Neural cell (in vitro differentiated cells): ENCODE results near the gene PITX1.

Experiments used
- EP300 ChIP-seq: fragments of 450-650 bp; conservative IDR thresholded peaks from 2 replicates; pipeline ENCODE4 v1.6.1; 2014; ENCODE audit warnings: antibody characterized with exemption, mild to moderate bottlenecking, moderate library complexity; ENCODE audit not compliant: poor library complexity, severe bottlenecking
- EZH2 ChIP-seq: fragments of 200-600, 300-800 bp; shearing (Covaris generic), sonication (generic); IDR thresholded peaks from 2 replicates; pipeline ENCODE4 v1.6.1; 2014; ENCODE audit warnings: antibody characterized with exemption, low read length, borderline replicate concordance, mild to moderate bottlenecking; ENCODE audit not compliant: insufficient read depth, poor library complexity, severe bottlenecking
- MXI1 ChIP-seq: fragments of 450-650 bp; conservative IDR thresholded peaks from 2 replicates; pipeline ENCODE4 v1.6.1; 2014; ENCODE audit warnings: antibody characterized with exemption, mild to moderate bottlenecking; ENCODE audit not compliant: poor library complexity, severe bottlenecking
- POLR2AphosphoS5 ChIP-seq: IDR thresholded peaks from 2 replicates; pipeline ENCODE4 v1.6.1; 2012
- RAD21 ChIP-seq: fragments of 450-650 bp; conservative IDR thresholded peaks from 2 replicates; pipeline ENCODE4 v1.6.1; 2014; ENCODE audit warnings: antibody characterized with exemption, mild to moderate bottlenecking, moderate library complexity
- SMC3 ChIP-seq: fragments of 450-650 bp; conservative IDR thresholded peaks from 2 replicates; pipeline ENCODE4 v1.6.1; 2014; ENCODE audit warnings: antibody characterized with exemption, mild to moderate bottlenecking, moderate library complexity; ENCODE audit not compliant: poor library complexity
- TAF1 ChIP-seq: IDR thresholded peaks from 2 replicates; pipeline ENCODE4 v1.6.1; 2012; ENCODE audit warnings: low read depth
- TF ChIP-seq, protein P1 (sequence below): fragments of 450-650 bp; IDR thresholded peaks from 2 replicates; pipeline ENCODE4 v1.5.1; 2014; ENCODE audit warnings: antibody characterized with exemption, mild to moderate bottlenecking, moderate library complexity; ENCODE audit not compliant: poor library complexity, severe bottlenecking
- TF ChIP-seq, protein P2 (sequence below): IDR thresholded peaks from 2 replicates; pipeline ENCODE4 v1.6.1; 2012; ENCODE audit warnings: borderline replicate concordance

DNA sequence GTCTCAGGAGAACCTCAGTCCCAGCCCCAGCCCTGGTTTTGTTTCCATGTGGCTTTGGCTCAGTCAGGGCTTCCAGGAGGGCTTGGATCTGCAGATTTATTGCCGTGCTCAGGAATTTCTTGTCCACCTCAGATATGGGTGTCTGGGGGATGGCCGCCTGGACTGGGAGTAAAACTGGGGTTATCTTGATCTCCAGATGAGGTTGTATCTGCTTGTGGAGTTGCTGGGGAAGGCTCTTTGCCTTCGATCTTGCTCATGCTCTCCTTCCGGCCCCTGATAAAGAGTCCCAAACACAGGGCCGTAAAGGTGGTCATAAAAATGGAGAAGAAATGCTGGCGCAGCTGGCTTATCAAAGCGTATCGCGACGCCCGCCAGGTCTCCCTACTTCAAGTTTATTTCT, 17.8 kb upstream of the PITX1 start:
- TF ChIP-seq SMC3 (no peak), POLR2AphosphoS5 (no peak), TAF1 (no peak), RAD21 (no peak), EZH2 (no peak), MXI1 (no peak), EP300 (no peak)
- TF ChIP-seq, protein P1, sequence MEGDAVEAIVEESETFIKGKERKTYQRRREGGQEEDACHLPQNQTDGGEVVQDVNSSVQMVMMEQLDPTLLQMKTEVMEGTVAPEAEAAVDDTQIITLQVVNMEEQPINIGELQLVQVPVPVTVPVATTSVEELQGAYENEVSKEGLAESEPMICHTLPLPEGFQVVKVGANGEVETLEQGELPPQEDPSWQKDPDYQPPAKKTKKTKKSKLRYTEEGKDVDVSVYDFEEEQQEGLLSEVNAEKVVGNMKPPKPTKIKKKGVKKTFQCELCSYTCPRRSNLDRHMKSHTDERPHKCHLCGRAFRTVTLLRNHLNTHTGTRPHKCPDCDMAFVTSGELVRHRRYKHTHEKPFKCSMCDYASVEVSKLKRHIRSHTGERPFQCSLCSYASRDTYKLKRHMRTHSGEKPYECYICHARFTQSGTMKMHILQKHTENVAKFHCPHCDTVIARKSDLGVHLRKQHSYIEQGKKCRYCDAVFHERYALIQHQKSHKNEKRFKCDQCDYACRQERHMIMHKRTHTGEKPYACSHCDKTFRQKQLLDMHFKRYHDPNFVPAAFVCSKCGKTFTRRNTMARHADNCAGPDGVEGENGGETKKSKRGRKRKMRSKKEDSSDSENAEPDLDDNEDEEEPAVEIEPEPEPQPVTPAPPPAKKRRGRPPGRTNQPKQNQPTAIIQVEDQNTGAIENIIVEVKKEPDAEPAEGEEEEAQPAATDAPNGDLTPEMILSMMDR, result no peak
- TF ChIP-seq, protein P2, sequence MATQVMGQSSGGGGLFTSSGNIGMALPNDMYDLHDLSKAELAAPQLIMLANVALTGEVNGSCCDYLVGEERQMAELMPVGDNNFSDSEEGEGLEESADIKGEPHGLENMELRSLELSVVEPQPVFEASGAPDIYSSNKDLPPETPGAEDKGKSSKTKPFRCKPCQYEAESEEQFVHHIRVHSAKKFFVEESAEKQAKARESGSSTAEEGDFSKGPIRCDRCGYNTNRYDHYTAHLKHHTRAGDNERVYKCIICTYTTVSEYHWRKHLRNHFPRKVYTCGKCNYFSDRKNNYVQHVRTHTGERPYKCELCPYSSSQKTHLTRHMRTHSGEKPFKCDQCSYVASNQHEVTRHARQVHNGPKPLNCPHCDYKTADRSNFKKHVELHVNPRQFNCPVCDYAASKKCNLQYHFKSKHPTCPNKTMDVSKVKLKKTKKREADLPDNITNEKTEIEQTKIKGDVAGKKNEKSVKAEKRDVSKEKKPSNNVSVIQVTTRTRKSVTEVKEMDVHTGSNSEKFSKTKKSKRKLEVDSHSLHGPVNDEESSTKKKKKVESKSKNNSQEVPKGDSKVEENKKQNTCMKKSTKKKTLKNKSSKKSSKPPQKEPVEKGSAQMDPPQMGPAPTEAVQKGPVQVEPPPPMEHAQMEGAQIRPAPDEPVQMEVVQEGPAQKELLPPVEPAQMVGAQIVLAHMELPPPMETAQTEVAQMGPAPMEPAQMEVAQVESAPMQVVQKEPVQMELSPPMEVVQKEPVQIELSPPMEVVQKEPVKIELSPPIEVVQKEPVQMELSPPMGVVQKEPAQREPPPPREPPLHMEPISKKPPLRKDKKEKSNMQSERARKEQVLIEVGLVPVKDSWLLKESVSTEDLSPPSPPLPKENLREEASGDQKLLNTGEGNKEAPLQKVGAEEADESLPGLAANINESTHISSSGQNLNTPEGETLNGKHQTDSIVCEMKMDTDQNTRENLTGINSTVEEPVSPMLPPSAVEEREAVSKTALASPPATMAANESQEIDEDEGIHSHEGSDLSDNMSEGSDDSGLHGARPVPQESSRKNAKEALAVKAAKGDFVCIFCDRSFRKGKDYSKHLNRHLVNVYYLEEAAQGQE, result no peak
